Erythroblast (primary cell): ENCODE measurements around the gene CCDC57.

Experiments used
- GATA1 ChIP-seq: IDR thresholded peaks from 2 replicates; pipeline ENCODE4 v1.6.1; 2011; ENCODE audit warnings: low read depth, mild to moderate bottlenecking, control low read depth, low read length, moderate library complexity
- POLR2A ChIP-seq: IDR thresholded peaks from 2 replicates; pipeline ENCODE4 v1.6.1; 2011; ENCODE audit warnings: mild to moderate bottlenecking, low read length

DNA sequence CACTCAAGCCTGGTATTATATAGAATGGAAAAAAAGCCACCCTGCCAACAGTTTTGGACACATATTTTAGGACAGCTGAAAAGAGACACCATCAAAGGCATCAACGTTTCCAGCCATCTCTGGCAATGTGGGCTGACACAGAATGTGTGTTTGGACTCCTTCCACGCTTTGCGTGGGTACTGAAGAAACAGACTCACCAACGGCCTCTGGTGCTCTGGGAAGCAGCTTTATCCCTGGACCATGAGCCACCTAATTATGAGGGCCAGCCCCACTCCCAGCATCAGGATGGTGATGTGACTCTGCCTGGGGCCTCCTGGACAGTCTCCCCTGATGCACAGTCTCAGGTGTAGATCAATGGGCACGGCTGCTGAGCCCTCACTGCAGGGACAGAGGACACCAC, 27.9 kb downstream of the CCDC57 start:
- TF ChIP-seq POLR2A (no peak), GATA1 (no peak)
